GM12873 (cell line): ENCODE measurements around the gene ADCY7.

ENCODE experiments used
- CTCF ChIP-seq: IDR thresholded peaks from 2 replicates; pipeline ENCODE4 v1.5.1; 2012; ENCODE audit warnings: low read depth, mild to moderate bottlenecking, moderate library complexity, low read length, control low read depth; ENCODE audit not compliant: insufficient read depth; ENCODE audit errors: missing control alignments

Gene ADCY7

GRCh38 chr16:50266337-50267091 lies at the start of gene ADCY7:
Gene ADCY7 (plus strand): TSS chr16:50266551. CDS start chr16:50288180, 21,629 bp downstream.
- TF ChIP-seq CTCF, result no peak

GRCh38 chr16:50219402-50219975 lies 46.9 kb upstream of the ADCY7 start:
- no peak for TF ChIP-seq CTCF

GRCh38 chr16:50224286-50224685 lies 42.1 kb upstream of the ADCY7 start:
- no peak for TF ChIP-seq CTCF

DNA sequence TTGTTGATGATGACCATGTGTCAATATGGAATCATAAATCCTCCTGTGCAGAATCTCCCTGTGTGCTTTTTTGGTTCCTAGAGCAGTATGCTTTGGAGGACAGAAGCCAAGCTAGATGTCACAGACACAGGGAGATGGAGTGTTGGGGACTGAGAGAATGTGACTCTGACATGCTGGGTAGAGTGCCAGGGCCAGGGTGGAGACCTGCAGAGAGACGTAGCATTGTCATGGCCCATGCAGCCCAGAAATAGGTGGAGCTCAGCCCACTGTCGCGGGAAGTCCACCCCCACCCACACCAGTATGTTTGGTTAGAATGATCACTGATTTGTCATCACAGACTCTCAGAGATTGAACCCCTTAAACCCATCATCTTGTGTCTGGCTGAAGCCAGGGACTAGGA lies 39.2 kb upstream of the ADCY7 start:
- no peak for TF ChIP-seq CTCF

DNA sequence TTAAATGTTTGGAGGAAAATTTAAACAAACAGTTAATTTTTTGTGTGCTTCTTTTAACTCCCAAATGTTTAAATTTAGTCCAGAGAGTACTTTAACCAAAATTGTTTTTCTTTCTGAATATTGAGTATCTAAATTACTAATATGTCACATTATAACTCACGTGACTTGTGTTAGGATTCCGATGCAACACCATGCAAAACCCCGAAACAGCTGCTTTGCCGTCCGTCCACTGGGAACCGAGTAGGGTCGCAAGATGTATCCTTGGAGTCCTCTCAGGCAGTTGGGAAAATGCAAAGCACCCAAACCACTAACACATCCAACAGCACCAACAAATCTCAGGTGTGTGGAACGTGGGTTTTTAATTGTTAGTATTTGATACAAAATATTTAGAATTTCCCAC lies 38.7 kb upstream of the ADCY7 start:
- TF ChIP-seq CTCF, result no peak

- no peak for TF ChIP-seq CTCF
Measured at GRCh38 chr16:50228364-50228868, 37.9 kb upstream of the ADCY7 start.

DNA sequence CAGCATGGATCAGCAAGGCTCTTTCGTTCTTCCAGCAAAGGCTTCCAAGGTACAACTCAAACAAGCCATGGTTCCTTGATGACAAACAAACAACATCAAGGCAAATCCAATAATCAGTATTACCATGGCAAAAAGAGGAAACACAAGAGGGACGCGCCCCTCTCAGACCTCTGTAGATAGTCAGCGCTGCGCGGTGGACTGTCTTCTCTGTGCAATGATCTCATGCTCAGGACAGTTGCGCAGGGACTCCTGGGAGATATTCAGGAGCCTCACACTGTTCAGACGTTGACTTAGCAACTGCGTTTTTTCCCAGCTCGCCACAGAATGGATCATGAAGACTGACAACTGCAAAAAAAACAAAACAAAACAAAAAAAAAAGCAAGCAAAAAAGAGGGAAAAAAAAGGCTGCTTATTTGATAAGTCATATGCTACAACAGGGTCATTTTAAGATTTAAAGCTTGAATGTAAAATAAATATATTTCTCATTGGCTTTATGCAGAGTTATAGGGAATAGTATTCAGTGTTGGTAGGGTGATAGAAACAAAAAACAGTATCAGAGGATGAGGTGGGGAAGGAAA lies 37.1 kb upstream of the ADCY7 start:
- no peak for TF ChIP-seq CTCF
